GM12878 (cell line): ENCODE measurements around the gene SELENOM. TPM values are rescaled to one million over a fixed set of nuclear protein-coding genes. Genes with fewer than 3 reads are reported as not detected.
A peak's percentile ranks its signal among the peaks of the same experiment; 100 is the strongest.

Experiments used
- CBX3 ChIP-seq: fragments of 200-600 bp; sonication (generic); IDR thresholded peaks from 2 replicates; pipeline ENCODE4 v1.6.1; 2016; ENCODE audit warnings: low read depth, borderline replicate concordance
- EP300 ChIP-seq, 2 experiments: fragments of 150-350 bp in 1 of 2; IDR thresholded peaks; 2 replicates each; pipeline ENCODE4 v1.6.1; 2011 to 2012; ENCODE audit warnings: low read depth in 2 of 2, low read length in 2 of 2, borderline replicate concordance in 1 of 2, improper control_type of control experiment in 1 of 2, inconsistent platforms in 1 of 2; ENCODE audit not compliant: control insufficient read depth in 1 of 2
- FOXK2 ChIP-seq: fragments of 450-650 bp; IDR thresholded peaks from 2 replicates; pipeline ENCODE4 v1.6.1; 2017; ENCODE audit warnings: mild to moderate bottlenecking, moderate library complexity
- HDGF ChIP-seq: fragments of 450-650 bp; IDR thresholded peaks from 2 replicates; pipeline ENCODE4 v1.6.1; 2016; ENCODE audit warnings: antibody characterized with exemption
- LARP7 ChIP-seq: fragments of 450-650 bp; IDR thresholded peaks from 2 replicates; pipeline ENCODE4 v1.6.1; 2017; ENCODE audit warnings: mild to moderate bottlenecking
- MEF2A ChIP-seq: IDR thresholded peaks from 2 replicates; pipeline ENCODE4 v1.6.1; 2011; ENCODE audit warnings: low read depth, mild to moderate bottlenecking, low read length, moderate library complexity; ENCODE audit not compliant: insufficient read depth
- NFIC ChIP-seq: IDR thresholded peaks from 2 replicates; pipeline ENCODE4 v1.6.1; 2012; ENCODE audit warnings: low read depth, mild to moderate bottlenecking, inconsistent platforms, low read length, moderate library complexity
- RAD51 ChIP-seq: fragments of 450-650 bp; IDR thresholded peaks from 2 replicates; pipeline ENCODE4 v1.6.1; 2016; ENCODE audit warnings: moderate library complexity, mild to moderate bottlenecking, inconsistent platforms
- SMAD1 ChIP-seq: fragments of 450-650 bp; IDR thresholded peaks from 2 replicates; pipeline ENCODE4 v1.6.1; 2018; ENCODE audit warnings: mild to moderate bottlenecking, low read depth; ENCODE audit not compliant: partially characterized antibody
- SRF ChIP-seq, 2 experiments: IDR thresholded peaks; 2 replicates each; pipeline ENCODE4 v1.6.1; 2011; ENCODE audit warnings: low read depth in 2 of 2, low read length in 2 of 2, mild to moderate bottlenecking in 1 of 2, moderate library complexity in 1 of 2
- ZNF217 ChIP-seq: fragments of 450-650 bp; IDR thresholded peaks from 2 replicates; pipeline ENCODE4 v1.6.1; 2017; ENCODE audit warnings: antibody characterized with exemption, mild to moderate bottlenecking
- ZNF622 ChIP-seq: fragments of 450-650 bp; IDR thresholded peaks from 2 replicates; pipeline ENCODE4 v1.6.1; 2017; ENCODE audit warnings: mild to moderate bottlenecking, inconsistent platforms
- ZZZ3 ChIP-seq: IDR thresholded peaks from 2 replicates; pipeline ENCODE4 v1.6.1; 2011; ENCODE audit warnings: low read depth; ENCODE audit not compliant: control insufficient read depth, insufficient read length
- polyA plus RNA-seq, 11 experiments: library from polyadenylated mRNA; depleted of rRNA in 4 of 11; unstranded in 6 of 11; stranded (reverse) in 5 of 11; fragments of >200 nt; fragmentation: Nextera tagmentation in 4 of 11; fragmentation: Illumina TruSeq in 1 of 11; extraction: Ambion mirVana in 4 of 11; extraction: Trizol in 1 of 11; gene quantifications; 1 replicate in 1 of 11; 2 replicates in 10 of 11; pipeline versions ENCODE4 v1.2.1 to v1.2.3, GENCODE V29; 2011 to 2016; ENCODE audit warnings: inconsistent platforms in 2 of 11, missing spikeins in 2 of 11, low read depth in 1 of 11
- total RNA-seq, 4 experiments: library from RNA; depleted of rRNA in 3 of 4; stranded (reverse); fragments of >200 nt in 3 of 4; fragmentation: Illumina TruSeq in 1 of 4; extraction: Trizol in 1 of 4; gene quantifications; 2 replicates each; pipeline versions ENCODE4 v1.2.1 to v1.2.3, GENCODE V29; 2013 to 2021
- TF ChIP-seq, protein P1 (sequence below): fragments of 450-650 bp; IDR thresholded peaks from 2 replicates; pipeline ENCODE4 v1.6.1; 2018; ENCODE audit warnings: borderline replicate concordance, mild to moderate bottlenecking; ENCODE audit not compliant: partially characterized antibody
- TF ChIP-seq, protein P2 (sequence below): IDR thresholded peaks from 2 replicates; pipeline ENCODE4 v1.6.1; 2011; ENCODE audit warnings: low read depth, low read length, improper control_type of control experiment, borderline replicate concordance
- TF ChIP-seq, protein P3 (sequence below), 3 experiments: IDR thresholded peaks in 2 of 3; conservative IDR thresholded peaks in 1 of 3; 2 replicates each; pipeline ENCODE4 v1.5.1; 2011; ENCODE audit warnings: low read depth in 3 of 3, low read length in 3 of 3, mild to moderate bottlenecking in 3 of 3, control low read depth in 2 of 3, moderate library complexity in 2 of 3, inconsistent platforms in 1 of 3, mixed read lengths in 1 of 3; ENCODE audit not compliant: control insufficient read depth in 2 of 3, insufficient read depth in 1 of 3; ENCODE audit errors: extremely low read depth in 1 of 3
- TF ChIP-seq, protein P4 (sequence below): IDR thresholded peaks from 2 replicates; pipeline ENCODE4 v1.6.1; 2012; ENCODE audit warnings: low read length, inconsistent platforms
- TF ChIP-seq, protein P5 (sequence below): fragments of 450-650 bp; IDR thresholded peaks from 2 replicates; pipeline ENCODE4 v1.6.1; 2017; ENCODE audit warnings: mild to moderate bottlenecking, moderate library complexity

The SELENOM gene
- total and polyA plus RNA-seq, 10 of the 15 experiments (the other 5 are each of a cell fraction or from before 2014, with no cell fraction given), result 0.80 to 8.3 (median 2.0) TPM

DNA sequence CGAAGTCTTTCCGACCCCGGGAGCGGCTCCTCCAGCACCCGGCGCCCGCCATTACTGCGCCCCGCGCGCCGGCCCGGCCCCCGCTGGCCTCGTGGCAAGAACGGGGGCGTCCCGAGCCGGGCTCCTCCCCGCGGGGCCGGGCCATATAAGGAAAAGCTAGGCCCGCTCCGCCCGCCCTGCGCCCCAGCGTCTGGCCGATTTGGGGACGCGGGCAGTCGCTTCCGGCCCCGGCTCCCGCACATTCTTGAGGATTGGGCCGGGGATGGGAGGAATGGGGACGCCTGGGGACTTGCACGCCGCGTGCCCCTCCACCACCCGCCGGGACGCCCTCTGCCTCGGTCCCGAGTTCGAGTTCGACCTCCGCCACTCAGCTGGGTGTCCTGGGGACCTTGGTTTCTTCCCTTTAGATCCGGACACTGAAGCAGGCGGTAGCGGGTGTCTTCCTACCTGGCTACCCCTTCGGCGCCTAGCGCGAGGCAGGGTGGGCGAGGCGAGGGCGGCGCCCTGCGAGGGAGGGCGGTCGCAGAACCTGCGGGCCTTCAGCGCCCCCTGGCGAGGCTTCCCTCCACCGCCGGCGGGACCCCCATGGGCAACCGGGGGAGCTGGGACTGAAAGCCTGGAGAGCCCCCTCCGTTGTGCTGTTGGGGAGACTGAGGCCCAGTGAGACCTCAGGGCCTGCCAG lies 22.4 kb downstream of the SELENOM start (continued):
- TF ChIP-seq, protein P1, sequence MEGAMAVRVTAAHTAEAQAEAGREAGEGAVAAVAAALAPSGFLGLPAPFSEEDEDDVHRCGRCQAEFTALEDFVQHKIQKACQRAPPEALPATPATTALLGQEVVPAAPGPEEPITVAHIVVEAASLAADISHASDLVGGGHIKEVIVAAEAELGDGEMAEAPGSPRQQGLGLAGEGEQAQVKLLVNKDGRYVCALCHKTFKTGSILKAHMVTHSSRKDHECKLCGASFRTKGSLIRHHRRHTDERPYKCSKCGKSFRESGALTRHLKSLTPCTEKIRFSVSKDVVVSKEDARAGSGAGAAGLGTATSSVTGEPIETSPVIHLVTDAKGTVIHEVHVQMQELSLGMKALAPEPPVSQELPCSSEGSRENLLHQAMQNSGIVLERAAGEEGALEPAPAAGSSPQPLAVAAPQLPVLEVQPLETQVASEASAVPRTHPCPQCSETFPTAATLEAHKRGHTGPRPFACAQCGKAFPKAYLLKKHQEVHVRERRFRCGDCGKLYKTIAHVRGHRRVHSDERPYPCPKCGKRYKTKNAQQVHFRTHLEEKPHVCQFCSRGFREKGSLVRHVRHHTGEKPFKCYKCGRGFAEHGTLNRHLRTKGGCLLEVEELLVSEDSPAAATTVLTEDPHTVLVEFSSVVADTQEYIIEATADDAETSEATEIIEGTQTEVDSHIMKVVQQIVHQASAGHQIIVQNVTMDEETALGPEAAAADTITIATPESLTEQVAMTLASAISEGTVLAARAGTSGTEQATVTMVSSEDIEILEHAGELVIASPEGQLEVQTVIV, result no peak
- TF ChIP-seq HDGF, result no peak
- TF ChIP-seq, protein P2, sequence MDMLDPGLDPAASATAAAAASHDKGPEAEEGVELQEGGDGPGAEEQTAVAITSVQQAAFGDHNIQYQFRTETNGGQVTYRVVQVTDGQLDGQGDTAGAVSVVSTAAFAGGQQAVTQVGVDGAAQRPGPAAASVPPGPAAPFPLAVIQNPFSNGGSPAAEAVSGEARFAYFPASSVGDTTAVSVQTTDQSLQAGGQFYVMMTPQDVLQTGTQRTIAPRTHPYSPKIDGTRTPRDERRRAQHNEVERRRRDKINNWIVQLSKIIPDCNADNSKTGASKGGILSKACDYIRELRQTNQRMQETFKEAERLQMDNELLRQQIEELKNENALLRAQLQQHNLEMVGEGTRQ, result no peak; the same call in 1 of the 2 replicates
- no peak for TF ChIP-seq EP300 (IDR thresholded peaks at IDR 0.05; ENCODE audit: borderline replicate concordance in 1 of 2, control insufficient read depth in 1 of 2, low read depth in 2 of 2, low read length in 2 of 2)
- peak; percentile 84; the same call in 1 of the 2 replicates for TF ChIP-seq ZNF217
- no peak for TF ChIP-seq ZNF622
- TF ChIP-seq, protein P3, sequence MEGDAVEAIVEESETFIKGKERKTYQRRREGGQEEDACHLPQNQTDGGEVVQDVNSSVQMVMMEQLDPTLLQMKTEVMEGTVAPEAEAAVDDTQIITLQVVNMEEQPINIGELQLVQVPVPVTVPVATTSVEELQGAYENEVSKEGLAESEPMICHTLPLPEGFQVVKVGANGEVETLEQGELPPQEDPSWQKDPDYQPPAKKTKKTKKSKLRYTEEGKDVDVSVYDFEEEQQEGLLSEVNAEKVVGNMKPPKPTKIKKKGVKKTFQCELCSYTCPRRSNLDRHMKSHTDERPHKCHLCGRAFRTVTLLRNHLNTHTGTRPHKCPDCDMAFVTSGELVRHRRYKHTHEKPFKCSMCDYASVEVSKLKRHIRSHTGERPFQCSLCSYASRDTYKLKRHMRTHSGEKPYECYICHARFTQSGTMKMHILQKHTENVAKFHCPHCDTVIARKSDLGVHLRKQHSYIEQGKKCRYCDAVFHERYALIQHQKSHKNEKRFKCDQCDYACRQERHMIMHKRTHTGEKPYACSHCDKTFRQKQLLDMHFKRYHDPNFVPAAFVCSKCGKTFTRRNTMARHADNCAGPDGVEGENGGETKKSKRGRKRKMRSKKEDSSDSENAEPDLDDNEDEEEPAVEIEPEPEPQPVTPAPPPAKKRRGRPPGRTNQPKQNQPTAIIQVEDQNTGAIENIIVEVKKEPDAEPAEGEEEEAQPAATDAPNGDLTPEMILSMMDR (IDR thresholded peaks at IDR 0.05 in 2 of 3, conservative IDR thresholded peaks at IDR 0.05 in 1 of 3; ENCODE audit: control insufficient read depth in 2 of 3, extremely low read depth in 1 of 3, insufficient read depth in 1 of 3, low read depth in 3 of 3, low read length in 3 of 3), result peak; percentile 75 to 87 (median 80)
- peak; percentile 91 for TF ChIP-seq LARP7
- TF ChIP-seq, protein P4, sequence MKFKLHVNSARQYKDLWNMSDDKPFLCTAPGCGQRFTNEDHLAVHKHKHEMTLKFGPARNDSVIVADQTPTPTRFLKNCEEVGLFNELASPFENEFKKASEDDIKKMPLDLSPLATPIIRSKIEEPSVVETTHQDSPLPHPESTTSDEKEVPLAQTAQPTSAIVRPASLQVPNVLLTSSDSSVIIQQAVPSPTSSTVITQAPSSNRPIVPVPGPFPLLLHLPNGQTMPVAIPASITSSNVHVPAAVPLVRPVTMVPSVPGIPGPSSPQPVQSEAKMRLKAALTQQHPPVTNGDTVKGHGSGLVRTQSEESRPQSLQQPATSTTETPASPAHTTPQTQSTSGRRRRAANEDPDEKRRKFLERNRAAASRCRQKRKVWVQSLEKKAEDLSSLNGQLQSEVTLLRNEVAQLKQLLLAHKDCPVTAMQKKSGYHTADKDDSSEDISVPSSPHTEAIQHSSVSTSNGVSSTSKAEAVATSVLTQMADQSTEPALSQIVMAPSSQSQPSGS, result no peak
- no peak for TF ChIP-seq RAD51
- TF ChIP-seq FOXK2, result no peak
- peak; percentile 97 to 99 for TF ChIP-seq SRF (IDR thresholded peaks at IDR 0.05; ENCODE audit: low read depth in 2 of 2, low read length in 2 of 2)
- no peak for TF ChIP-seq SMAD1
- no peak for TF ChIP-seq ZZZ3
- TF ChIP-seq CBX3, result no peak
- no peak for TF ChIP-seq NFIC
- no peak for TF ChIP-seq MEF2A
- TF ChIP-seq, protein P5, sequence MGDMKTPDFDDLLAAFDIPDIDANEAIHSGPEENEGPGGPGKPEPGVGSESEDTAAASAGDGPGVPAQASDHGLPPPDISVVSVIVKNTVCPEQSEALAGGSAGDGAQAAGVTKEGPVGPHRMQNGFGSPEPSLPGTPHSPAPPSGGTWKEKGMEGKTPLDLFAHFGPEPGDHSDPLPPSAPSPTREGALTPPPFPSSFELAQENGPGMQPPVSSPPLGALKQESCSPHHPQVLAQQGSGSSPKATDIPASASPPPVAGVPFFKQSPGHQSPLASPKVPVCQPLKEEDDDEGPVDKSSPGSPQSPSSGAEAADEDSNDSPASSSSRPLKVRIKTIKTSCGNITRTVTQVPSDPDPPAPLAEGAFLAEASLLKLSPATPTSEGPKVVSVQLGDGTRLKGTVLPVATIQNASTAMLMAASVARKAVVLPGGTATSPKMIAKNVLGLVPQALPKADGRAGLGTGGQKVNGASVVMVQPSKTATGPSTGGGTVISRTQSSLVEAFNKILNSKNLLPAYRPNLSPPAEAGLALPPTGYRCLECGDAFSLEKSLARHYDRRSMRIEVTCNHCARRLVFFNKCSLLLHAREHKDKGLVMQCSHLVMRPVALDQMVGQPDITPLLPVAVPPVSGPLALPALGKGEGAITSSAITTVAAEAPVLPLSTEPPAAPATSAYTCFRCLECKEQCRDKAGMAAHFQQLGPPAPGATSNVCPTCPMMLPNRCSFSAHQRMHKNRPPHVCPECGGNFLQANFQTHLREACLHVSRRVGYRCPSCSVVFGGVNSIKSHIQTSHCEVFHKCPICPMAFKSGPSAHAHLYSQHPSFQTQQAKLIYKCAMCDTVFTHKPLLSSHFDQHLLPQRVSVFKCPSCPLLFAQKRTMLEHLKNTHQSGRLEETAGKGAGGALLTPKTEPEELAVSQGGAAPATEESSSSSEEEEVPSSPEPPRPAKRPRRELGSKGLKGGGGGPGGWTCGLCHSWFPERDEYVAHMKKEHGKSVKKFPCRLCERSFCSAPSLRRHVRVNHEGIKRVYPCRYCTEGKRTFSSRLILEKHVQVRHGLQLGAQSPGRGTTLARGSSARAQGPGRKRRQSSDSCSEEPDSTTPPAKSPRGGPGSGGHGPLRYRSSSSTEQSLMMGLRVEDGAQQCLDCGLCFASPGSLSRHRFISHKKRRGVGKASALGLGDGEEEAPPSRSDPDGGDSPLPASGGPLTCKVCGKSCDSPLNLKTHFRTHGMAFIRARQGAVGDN, result peak; percentile 46; the same call in 1 of the 2 replicates
